HG02852 (cell line): ENCODE results near the gene DNAJB11.
A peak's percentile ranks its signal among the peaks of the same experiment; 100 is the strongest.
"Not testable (repeated sequence)": the region's sequence is repeated elsewhere in the genome, so short reads cannot be mapped to it uniquely, and the experiment has no call there.

Experiments
- ATAC-seq: cut with Tn5 transposase; IDR thresholded peaks from one replicate; pipeline ENCODE4 v1.9.1; 2021; ENCODE audit warnings: mild to moderate bottlenecking, moderate library complexity; ENCODE audit not compliant: unreplicated experiment

DNAJB11 gene

DNA sequence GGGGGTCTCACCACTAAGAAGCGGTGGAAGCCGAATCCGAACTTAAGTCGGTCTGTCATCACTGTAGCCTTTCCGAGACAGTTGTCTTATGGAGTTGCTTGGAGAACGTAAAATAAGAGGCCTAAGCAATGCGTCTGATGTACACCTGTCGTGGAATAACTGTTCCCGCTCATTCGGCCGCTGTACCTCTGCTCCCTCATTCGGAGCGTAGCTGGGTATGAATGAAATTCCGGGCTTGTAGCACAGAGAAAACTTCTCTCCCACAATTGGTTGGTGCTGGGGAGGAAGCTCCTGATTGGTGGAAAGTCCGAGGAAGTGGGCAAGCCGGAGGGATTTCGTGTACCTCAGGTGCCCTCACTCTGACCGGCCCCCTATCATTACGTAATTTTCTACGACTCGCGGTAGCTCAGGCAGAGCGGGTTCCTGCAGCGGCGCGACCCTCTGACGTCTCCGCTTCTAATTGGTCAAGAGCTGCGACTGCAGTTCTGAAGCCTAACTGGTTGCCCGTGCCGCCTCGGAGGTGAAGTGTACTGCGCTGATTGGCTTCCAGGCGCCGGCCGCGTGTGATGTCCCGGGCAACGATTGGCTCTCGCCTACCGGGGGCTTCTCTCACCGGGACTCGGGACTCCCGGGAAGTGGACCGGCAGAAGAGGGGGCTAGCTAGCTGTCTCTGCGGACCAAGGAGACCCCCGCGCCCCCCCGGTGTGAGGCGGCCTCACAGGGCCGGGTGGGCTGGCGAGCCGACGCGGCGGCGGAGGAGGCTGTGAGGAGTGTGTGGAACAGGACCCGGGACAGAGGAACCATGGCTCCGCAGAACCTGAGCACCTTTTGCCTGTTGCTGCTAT is at the start of gene DNAJB11:
TSS of gene DNAJB11 (plus strand) at position 625 of the 845 bp plus-strand sequence. CDS start at position 803, 178 bp downstream.
- peak; percentile 87 for ATAC-seq

DNA sequence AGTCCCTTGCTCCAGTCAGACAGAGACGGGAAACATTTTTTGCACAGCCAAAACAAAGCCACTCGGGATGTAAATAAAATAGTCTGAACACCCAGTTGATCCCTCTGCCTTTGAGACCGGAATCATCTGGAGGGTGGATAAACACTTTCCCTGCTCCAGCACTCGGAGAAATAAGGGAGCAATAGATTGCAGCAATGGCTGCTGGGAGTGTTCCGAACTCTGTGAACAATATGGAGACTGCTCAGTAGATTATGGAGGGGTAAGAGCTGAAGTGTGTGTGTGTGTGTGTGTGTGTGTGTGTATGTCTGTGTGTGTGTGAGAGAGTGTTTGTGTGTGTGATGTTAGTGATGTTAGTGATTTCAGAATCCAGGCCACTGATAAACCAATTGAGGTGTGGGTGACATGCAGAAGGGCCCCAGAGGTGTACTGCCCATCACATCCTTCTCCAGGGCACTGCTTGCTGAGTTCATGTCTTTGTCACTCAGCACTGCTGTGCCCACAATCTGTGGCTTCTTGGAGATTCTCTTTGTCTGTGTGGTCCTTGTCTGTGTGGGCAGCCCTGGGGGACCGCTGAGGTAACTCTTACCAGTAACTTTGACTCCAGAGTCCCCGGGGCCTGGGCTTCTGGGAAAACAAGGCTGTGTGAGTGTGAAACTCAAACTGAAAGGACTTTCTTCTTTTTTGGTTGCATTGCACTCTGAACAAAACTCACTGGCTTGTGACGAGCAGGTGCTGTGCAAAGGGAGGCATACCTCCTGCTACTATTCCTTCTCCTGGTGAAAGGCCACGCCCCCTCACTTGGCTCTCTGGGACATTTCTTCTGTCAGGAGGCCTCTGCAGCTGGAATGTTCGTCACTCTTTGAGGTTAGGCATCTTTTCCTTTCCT is 49.3 kb upstream of the DNAJB11 start:
- peak; percentile 81 for ATAC-seq

DNA sequence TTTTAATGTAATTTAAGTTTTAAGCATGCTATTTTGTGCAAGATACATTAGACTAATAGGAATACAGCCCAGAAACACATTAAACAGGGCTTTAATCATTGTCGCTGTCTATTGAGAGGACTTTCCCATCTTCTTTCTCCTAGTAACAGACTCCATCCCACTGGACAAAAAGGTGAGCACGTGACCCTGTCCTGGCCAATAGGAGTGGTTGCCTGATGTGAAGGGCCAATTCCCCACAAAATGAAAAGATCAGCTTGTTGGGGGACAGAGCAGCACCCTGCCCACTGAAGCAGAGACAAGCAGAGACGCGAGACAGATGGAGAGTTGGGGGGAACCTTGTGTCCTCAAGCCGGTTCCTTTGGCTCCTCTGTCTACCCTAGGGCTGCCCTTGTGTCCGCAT is 47.5 kb upstream of the DNAJB11 start:
- ATAC-seq: no peak

DNA sequence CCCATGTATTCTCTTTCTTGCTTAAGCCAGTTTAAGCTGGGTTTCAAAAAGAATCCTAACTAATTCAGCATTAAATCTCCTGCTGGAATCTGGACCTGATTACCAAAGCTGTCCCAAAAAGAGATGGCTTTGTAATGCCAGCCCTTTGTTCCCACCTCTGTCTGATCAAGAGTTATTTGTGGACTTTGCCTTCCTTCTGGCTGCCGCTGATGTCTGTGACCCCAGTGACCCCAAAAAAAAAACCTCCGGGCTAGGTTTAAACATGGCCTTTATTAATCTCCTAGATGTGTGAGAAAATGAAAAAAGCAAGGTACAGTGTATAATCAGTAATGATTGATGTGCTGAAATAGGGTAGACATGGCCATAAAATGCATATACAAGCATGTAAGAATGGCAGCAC is 47.1 kb upstream of the DNAJB11 start:
- ATAC-seq: no peak

DNA sequence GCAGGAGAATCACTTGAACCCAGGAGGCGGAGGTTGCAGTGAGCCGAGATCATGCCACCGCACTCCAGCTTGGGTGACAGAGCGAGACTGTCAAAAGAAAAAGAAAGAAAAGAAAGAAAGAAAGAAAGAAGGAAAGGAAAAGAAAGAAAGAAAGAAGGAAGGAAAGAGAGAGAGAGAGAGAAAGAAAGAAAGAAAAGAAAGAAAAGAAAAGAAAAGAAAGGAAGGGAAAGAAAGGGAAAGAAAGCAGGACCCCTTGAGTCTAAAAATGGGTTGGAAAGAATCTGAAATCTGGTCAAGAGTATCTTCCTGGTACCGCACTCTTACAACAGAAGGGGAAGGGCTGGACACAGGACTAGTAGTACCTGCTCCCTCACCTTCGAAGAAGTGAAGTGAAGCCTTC is 45.9 kb upstream of the DNAJB11 start:
- no peak for ATAC-seq

DNA sequence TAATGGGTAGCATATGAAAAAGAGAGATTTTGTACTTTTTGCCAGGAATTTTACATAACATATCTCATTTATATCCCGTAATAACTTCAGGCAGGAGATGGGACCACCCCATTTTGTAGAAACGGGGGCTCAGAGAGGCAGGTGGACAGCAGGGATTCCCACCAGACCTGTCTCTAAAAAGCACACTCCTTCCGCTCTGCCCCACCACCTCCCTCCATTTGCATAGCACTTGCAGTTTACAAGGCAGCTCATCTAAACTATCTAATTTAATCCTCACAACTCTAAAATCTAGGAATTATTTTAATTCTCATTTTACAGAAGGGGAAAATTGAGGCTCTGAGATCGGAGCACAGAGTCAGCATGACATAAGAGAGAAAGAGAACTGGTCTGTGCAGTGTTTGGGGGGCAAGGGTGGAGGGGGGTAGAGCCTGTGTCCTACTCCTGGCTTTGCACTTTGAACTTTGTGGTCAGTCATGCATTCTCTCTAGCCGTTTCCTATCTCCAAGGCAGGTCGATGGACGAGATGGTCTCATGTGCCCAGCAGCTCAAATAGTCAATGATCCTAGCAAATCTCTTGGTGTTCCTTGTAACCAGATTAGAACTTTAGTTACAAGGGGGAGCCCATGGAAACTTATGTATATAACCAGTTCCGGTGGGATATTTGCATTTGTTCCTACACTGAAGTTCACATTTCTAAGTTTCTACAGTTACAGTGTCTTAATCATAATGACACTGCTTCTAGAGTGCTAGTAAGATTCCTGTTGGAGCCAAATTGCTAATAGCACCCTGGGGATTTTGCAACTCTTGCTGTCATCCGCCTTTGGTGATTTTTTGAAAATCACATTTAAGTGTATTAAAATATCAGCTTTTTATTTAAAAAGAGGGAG is 44.9 kb upstream of the DNAJB11 start:
- peak; percentile 30 for ATAC-seq

DNA sequence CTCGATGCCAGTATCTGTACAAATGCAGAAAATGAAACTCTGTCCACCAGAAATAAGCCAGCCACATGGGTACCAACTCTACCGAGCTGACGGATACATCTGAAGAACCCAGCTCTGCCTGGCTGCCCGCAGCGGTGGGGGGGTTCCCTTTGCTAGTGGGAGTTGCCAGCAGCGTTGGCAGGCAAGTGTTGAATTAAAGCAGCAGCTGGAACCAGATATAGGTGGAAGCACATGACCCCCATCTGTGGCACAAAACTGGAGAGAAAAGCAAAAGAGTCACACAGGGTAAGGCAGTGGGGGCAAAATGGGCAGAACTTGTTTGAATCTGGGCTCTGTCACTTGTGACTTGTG is 44.3 kb upstream of the DNAJB11 start:
- peak; percentile 32 for ATAC-seq

DNA sequence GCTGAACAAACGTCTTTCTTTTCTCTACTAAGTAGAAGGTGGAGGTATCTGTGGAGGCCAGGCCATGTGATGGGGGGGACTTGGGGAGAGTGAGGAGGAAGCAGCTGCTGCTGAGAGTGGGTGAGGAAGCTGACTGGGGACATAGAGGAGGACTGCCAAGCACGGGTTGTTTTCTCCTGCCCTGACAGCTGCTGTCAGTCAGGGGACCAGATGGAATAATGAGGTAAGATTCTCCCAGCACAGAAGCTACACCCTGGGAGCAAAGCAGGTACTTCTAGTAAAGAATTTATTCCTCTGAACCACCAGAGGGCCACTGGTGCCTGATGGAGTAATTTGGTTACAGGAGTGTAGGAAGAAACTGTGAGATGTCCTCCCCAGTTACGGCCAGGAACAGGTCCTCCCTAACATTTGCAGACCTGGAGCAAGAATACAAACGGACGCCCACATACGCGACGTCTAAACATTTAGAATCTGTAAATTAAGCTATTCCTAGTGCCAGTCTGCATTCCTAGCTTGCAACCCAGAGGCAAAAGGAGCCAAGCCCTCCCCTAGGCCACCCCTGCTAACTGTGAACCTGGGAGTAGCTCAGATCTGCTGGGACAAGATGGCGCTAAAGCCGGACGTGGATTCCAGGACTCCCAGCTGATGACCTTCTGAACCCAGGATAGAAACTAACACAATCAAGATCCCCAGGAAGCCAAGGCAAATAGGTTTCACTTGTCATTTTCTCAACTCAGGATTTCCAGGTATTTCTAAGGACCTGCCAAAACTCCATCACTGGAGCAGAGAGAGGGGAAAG is 41.1 kb upstream of the DNAJB11 start:
- no peak for ATAC-seq

DNA sequence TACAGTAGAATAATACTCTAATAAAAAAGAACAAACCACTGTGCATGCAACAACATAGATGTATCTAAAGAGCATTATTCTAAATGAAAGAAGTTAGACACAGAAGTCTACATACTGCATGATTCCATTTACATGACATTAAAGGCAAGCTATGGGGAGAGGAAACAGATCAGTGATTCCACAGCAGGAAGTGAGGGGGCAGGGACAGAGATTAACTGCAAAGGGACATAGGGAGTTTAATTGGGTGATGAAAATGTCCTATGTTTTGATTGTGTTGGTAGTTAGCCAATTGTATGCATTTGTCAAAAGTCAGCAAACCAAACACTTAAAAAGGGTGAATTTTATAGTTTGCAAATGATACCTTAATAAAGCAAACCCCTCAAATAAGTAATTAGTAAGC is 40.1 kb upstream of the DNAJB11 start:
- no peak for ATAC-seq

DNA sequence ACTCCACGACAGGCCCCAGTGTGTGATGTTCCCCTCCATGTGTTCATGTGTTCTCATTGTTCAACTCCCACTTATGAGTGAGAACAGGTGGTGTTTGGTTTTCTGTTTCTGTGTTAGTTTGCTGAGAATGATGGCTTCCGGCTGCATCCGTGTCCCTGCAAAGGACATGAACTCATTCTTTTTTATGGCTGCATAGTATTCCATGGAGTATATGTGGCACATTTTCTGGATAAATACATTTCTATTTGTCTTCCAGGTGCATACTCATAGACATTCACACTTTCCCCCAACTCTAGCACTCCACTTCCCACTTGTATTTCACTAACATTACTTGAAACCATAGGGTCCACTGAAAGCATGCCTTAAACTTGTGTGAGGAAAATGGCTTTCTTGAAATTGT is 38.8 kb upstream of the DNAJB11 start:
- not testable (repeated sequence) for ATAC-seq

DNA sequence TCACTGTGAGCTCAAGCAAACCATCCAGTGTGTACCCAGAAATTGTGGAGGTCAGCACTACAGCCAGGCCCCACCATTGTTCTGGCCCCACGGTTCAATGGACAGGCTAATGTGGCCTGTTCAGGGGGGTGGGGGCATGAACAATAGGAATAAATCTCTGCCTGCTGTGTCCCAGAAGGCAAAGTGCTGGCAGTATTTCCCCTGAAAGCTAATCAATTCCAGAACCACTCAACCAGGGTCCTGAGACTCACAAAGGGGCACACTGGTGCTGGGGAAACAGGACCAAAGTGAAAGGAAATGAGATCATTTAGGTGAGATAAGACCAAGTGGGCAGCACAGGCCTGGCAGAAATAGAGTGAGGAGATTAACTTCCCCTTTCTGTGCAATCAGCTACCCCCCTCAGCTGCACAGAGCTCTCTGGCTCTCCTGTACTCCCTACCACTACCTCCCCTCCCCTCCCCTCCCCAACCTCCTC is 37.9 kb upstream of the DNAJB11 start:
- ATAC-seq: peak; percentile 44

DNA sequence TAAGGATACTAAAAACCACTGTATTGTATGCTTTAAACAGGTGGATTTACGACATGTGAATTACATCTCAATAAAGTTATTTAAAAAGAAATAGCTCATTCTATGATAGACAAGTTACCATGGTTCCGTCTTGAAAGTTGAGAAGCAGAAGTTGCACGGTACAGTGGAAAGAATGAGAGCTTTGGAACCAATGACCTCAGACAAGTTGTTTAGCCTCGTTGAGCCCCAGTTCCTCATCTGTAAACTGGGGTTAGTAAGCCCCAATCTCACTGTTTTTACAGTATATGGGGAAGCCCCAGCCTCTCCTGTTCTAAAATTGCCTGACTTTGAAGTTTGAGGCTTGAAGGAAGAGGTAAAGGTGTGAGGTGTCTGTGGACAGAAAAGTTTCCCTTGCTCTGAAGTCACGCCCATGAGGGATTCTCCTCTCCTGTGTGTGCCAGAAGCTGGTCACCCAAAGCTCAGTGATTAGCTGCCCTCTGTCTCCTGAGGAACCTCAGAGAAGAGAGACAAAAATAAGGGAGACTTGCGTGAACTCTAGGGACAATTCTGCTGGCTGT is 36.3 kb upstream of the DNAJB11 start:
- ATAC-seq: peak; percentile 88

DNA sequence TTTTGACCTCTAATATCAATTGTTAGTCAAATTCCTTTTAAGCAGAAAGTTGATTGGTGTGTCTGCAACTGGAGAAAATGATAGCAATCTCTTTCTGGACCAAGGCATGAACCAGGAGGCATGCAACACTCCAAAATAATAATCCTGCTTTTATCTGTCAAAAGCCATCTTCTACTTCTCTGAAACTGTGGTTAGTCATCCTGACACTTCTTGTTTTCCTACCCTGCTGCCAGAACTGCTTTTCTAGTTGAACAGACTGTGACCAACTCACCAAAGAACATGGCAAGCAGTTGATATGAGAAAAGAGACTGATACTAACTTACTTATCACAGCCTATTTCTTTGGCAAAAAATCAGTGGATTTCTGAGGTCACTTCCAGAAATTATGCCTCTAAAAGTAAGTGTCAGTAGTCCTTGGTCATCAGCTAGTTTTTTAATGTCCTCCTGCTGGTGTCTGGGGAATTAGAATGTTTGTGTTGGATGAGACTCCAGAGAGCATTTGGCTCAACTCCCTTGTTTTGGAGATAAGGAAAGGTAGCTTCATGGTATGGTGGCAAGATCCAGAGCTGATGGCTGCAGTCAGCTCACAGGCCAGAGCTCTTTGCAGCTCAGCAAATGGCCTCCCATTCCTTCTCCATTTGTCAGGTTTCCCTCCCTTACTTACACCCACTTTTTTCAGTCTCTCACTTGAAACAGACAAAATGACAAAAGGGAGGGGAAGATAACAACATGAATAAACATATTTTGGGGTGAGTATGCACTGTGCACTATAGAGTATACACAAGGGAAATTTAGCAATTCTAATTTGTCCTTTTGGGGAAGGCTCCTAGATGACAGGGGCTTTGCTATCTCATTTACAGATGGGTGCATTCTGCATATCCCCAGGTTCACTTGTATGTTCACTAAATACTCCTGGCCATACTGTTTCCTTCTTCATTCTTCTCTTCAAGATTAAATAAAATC is 33.4 kb upstream of the DNAJB11 start:
- no peak for ATAC-seq

DNA sequence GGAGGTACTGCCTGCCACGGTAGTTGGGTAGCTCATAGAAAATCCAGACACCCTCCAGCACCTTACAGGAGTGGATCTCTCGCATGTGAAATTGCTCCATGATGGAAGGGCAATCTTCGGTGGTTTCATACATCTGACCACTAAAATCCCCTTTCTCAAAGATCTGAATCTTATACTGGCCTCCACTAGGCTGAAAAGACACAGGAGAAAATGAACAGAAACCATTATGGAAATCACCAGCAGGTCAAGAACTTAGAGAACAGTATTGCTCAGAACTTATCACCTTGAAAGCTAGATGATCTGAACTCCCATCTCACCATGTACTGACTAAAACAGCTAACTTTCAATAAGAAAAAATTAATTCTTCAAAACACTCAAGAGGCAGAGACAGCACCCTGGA is 31.7 kb upstream of the DNAJB11 start:
- ATAC-seq: peak; percentile 33

DNA sequence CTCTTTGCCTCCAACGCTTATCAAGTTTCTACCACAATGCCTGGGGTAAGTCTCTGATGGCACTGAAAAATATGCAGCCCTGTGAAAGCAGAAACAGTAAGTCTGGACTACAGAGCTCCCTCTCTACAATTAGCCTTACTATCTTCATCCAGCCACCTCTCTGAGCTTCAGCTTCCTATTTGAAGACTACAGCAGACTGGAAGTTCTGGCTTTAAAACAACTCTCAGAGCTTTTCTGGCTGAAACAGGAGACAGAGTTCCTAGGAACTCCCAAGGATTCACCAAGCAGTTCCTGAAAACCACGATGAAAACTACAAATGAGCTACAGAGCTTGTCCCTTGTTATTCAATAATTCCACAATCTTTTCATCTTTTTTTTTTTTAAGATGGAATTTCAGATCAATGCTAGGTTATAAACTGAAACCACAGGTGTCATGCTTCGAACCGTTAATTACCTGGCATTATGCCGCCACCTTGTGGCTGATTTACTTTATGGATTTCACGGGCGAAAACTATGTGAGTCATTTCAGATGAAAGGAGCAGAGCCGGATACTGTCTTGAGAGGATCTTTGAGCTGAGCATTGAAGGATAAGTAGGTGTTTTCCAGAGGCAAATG is 30.2 kb upstream of the DNAJB11 start:
- ATAC-seq: peak; percentile 65

DNA sequence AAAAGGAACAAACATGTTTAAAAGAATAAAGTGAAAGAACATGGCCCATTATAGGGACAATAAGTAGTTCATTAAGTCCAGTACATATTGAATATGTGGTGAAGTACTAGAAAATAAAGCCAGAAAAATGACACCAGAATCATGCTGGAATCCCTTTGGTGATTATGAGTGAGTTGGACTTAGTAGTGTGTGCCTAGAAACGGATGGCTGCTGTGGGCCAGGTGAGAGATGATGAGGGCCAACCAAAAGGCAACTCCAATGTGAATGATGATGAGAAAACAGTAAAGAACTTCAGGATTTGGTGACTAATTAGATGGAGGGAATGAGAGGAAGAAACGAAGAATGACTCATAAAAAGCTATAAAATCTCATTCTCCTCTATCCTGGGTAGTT is 29.7 kb upstream of the DNAJB11 start:
- ATAC-seq: no peak

DNA sequence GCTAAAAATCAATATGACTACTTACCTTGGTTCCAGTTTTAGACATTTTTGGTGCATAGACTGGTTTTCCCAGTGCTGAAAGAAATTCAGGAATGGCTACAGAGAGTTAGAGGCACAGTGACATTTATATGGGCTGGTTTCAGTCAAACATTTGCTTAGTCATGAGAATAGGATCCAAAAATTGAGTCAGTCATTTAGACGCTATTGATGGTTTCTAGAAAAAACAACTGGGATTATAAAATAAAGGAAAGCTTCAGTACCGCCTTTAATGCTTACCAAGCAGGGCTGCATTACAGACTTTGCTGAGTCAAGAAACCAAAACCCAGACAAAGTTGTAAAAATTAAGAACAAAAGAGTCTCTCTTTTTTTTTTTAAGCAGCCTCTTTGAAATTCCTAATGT is 26.2 kb upstream of the DNAJB11 start, which contains the start of gene CRYGS:
TSS of gene CRYGS (minus strand) at position 100 of the 400 bp plus-strand sequence. CDS start at position 46, 54 bp downstream.
- ATAC-seq: no peak

DNA sequence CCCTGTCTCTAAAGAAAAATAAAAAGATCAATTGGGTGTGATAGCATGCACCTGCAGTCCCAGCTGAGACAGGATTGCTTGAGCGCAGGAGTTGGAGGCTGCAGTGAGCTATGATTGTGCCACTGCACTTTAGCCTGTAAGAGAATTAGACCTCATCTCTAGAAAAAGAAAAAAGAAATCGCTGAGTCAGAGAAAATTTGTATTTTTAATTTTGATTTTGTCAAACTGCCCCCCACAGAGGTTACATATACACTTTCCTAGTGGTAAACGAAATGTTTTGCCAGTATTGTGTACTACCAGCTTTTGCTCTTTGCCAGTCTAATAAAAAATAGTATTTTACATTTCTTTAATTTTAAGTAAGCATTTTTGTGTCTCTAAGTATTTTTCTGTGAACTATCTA is 21.0 kb upstream of the DNAJB11 start:
- ATAC-seq: no peak
